HL-60/S4 treated with retinoic acid at 250 ng/mL for 4 days and 3 days (cell line): Measurements from ENCODE around the gene CLSTN2.
"Not testable (repeated sequence)": the region's sequence is repeated elsewhere in the genome, so short reads cannot be mapped to it uniquely, and the experiment has no call there.

Source experiments
- in situ Hi-C: fragments of 300-500 bp; cut with MboI; formaldehyde crosslinking; loops from 2 replicates; pipeline ENCODE4 v1.7.0; 2022; ENCODE audit warnings: low sequenced_read_pairs

Gene CLSTN2

GRCh38 chr3:140397847-140398246, 462.9 kb downstream of the CLSTN2 start:
- in situ Hi-C loops: no loop called here

GRCh38 chr3:140398387-140398786, 463.4 kb downstream of the CLSTN2 start:
- in situ Hi-C loops: no loop called here

GRCh38 chr3:140399871-140400270, 464.9 kb downstream of the CLSTN2 start:
- in situ Hi-C loops: no loop called here

GRCh38 chr3:140403079-140403478, 468.1 kb downstream of the CLSTN2 start:
- in situ Hi-C loops: no loop called here

- in situ Hi-C loops: no loop called here
Observed at GRCh38 chr3:140403608-140404007, 468.6 kb downstream of the CLSTN2 start.

- in situ Hi-C loops: no loop called here
Observed at GRCh38 chr3:140406655-140407054, 471.7 kb downstream of the CLSTN2 start.

GRCh38 chr3:140408252-140408651, 473.3 kb downstream of the CLSTN2 start:
- in situ Hi-C loops: no loop called here

GRCh38 chr3:140416666-140417065, 481.7 kb downstream of the CLSTN2 start:
- in situ Hi-C loops: no loop called here

- in situ Hi-C loops: no loop called here
Observed at GRCh38 chr3:140420621-140421357, 485.8 kb downstream of the CLSTN2 start.

- in situ Hi-C loops: no loop called here
Observed at GRCh38 chr3:140421884-140422283, 486.9 kb downstream of the CLSTN2 start.

GRCh38 chr3:140423146-140423545, 488.2 kb downstream of the CLSTN2 start:
- in situ Hi-C loops: no loop called here

- in situ Hi-C loops: not testable (repeated sequence)
Observed at GRCh38 chr3:140423574-140423973, 488.6 kb downstream of the CLSTN2 start.

GRCh38 chr3:140424211-140424610, 489.2 kb downstream of the CLSTN2 start:
- in situ Hi-C loops: no loop called here

- in situ Hi-C loops: no loop called here
Observed at GRCh38 chr3:140424726-140425125, 489.7 kb downstream of the CLSTN2 start.

- in situ Hi-C loops: no loop called here
Observed at GRCh38 chr3:140427786-140428185, 492.8 kb downstream of the CLSTN2 start.

GRCh38 chr3:140428380-140428779, 493.4 kb downstream of the CLSTN2 start:
- in situ Hi-C loops: no loop called here

- in situ Hi-C loops: no loop called here
Observed at GRCh38 chr3:140429791-140430190, 494.8 kb downstream of the CLSTN2 start.

- in situ Hi-C loops: no loop called here
Observed at GRCh38 chr3:140430494-140430893, 495.5 kb downstream of the CLSTN2 start.

- in situ Hi-C loops: no loop called here
Observed at GRCh38 chr3:140432229-140432669, 497.3 kb downstream of the CLSTN2 start.

GRCh38 chr3:140433431-140433830, 498.4 kb downstream of the CLSTN2 start:
- in situ Hi-C loops: no loop called here

GRCh38 chr3:140434261-140434905, 499.4 kb downstream of the CLSTN2 start:
- in situ Hi-C loops: no loop called here

- in situ Hi-C loops: no loop called here
Observed at GRCh38 chr3:140436421-140436820, 501.4 kb downstream of the CLSTN2 start.
